A204.1 (cell line): ENCODE results near the gene DTX1.

Source experiments
- FAIRE-seq: peaks from 2 replicates; lab custom pipeline; 2012; peaks lifted over from hg19 to GRCh38; lab: Jason Lieb, UNC

DTX1 gene

DNA sequence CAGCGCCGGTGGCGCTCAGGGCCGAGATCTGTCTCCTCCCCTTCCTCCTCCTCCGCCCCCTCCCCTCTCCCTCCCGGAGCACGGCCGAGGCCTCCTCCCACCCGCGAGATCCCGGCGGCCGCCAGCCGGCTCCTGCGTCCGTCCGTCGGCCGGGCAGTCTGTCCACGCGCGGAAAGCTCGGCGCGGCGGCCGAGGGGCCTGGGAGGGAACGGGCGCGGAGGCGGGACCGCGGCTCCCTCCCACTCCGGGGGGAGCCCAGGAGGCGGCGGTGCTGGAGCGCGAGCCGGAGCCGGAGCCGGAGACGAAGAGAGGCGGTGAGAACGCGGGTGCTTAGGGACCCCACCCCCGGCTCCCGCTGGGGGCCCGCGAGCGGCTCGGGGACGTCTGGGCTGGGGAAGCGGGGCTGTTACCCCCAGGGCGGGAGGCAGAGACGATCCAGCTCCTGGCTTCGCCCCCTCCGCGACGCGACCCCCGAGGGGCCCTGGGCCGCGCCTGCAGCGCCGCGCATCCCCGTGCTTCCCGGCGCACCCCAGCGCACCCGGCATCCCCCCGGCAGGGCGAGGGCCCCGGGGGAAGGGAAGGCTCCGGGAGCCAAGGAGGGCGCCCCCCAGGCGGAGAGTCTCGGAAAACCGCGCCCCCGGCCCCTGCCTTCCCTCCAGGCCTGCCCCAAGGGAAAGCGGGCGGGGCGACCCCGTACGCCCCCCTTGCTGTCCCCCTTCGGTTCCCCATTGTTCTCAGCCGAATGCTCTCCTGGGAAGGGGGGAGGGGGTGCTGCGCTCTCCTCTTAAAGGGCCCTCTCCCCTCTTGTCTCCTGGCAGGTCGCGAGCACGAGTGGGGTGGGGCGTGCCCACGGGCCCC lies at the start of gene DTX1:
Gene DTX1 (plus strand): TSS at position 100 of the 858 bp plus-strand sequence. CDS start 1,463 bp downstream, outside the sequence.
- no peak for FAIRE-seq

GRCh38 chr12:113007166-113007565 lies 49.4 kb upstream of the DTX1 start:
- FAIRE-seq: no peak

DNA sequence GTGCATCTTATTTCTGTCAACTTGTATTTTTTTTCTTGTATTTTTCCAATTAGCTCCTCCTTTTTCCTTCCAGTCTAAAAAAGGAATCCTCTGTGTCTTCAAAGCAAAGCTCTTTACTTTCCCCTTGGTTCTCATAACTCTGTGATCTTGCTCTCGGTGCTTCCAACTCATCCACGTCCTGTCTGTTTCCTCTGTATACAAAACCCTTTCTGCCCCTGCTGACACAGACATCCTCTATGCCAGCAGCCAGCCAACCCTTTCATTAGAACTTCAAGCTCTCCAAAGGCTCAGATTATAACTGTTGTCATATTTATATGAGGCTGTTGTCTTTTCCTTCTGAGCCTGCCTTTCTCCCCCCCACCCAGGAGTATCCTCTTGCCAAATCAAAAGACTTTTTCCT lies 45.8 kb upstream of the DTX1 start:
- FAIRE-seq: no peak

DNA sequence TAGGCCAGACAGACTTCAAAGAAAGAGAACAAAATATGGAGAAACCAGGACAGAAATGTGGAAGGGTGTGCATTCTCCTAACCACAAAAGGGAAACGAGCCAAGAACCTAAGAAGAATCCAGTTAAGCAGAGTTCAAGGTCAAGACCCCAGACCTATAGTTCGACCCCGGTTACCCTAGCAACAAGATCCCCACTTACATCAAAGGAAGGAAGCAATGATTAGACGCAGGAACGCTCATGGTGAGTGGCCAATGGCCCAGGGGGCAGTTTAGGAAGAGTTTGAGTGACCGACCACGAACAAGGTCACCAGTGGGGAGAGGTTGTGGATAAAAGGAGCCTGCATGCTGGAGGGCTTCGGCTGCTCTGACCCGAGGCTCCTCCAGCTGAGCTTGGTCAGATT lies 42.0 kb upstream of the DTX1 start:
- no peak for FAIRE-seq

- no peak for FAIRE-seq
Observed at GRCh38 chr12:113016796-113017195, 39.7 kb upstream of the DTX1 start.

GRCh38 chr12:113019025-113019424 lies 37.5 kb upstream of the DTX1 start:
- no peak for FAIRE-seq

- no peak for FAIRE-seq
Observed at GRCh38 chr12:113021500-113021899, 35.0 kb upstream of the DTX1 start.

DNA sequence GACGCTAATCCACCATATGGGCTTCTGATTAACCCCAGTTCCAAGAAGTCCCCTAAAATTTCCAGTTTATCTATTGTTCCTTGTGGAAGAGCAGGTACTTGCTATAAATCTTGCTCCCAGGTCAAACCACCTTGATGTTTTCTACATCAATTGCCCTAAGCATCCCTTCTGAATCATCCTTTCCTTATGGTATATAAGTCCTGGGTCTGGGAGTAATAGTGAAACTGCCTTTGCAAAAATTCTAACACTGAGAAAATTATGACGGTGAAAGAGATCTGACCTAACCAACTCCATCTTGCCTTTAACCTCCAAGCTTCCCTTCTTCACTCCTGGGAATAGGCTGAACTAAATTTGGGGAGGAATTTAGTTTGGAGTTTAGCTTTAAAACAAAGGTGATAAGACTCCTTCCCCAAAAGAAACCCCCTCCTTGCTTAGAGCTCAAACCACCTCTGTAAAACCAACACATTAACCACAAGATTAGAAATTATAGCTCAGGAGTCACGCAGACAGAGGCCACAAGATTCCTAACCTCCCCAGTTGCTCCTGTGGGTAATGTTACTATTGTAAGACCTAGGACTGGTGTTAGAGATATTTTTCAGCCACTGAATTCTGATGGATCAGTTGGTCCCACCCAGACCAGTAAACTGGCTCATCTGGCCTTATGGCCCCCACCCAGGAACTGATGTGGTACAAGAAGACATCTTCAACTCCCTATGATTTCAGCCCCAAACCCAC lies 33.8 kb upstream of the DTX1 start:
- FAIRE-seq: no peak

- no peak for FAIRE-seq
Observed at GRCh38 chr12:113027726-113028125, 28.8 kb upstream of the DTX1 start.

- peak; percentile 82 for FAIRE-seq
Observed at GRCh38 chr12:113030875-113031525, 25.5 kb upstream of the DTX1 start.

DNA sequence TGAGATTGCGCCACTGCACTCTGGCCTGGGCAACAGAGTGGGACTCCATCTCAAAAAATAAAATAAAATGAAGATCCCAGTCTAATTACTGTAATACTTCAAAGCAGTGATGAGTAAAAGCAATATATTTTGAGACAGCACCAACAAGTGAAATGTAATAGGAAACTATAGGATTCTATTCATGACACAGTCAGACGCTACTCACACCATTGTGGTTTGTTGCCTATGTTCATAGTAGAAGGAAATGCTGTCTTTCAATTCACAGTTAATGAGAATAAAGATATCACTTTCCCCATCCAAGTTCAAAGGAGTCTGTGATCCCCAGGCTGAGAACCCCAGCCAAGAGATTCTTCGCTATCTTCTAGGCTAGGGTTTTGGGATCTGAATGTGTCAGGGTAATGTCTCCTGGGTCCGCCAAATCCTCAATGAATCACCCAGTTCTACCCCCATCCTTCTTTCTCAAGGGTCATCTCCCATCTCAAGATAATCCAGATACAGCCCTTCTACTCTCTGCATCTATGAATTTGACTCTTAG lies 16.6 kb upstream of the DTX1 start:
- FAIRE-seq: no peak

DNA sequence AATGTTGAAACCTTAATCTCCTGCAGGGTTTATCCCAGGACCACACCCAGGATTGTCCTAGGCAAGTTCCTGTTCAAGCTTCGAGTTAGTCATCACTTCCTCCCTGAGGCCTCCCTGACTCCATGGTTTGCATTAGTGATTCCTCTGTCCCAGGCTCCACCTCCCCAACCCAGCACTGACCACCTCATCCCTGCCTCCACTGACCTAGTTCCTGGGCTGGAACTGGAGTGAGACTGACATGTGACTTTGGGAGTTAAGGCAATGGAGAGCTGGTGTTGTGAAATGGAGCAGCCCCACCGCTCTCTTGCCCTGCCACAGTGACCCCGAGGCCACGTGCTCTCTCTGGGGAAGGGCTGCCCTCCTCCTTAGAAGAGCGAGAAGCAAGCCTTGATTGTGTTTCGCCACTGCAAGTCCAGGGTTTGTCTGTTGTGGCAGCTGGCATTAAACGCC lies 15.8 kb upstream of the DTX1 start:
- no peak for FAIRE-seq

DNA sequence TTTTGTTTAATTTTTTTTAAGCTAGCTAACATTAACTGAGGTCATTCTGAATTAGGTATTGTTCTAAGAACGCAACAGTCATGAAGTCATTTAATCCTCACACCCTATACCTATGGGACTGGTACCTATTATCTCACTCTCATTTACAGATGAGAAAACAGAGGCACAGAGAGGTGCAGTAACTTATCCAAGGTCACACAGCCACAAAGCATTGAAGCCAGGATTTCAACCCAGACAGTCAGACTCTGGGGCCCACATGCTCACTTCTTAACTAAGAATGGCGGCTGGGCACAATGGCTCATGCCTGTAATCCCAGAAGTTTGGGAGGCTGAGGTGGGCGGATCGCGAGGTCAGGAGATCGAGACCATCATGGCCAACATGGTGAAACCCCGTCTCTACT lies 15.0 kb upstream of the DTX1 start:
- no peak for FAIRE-seq

- no peak for FAIRE-seq
Observed at GRCh38 chr12:113043240-113043639, 13.3 kb upstream of the DTX1 start.

GRCh38 chr12:113044516-113044915 lies 12.0 kb upstream of the DTX1 start:
- no peak for FAIRE-seq

DNA sequence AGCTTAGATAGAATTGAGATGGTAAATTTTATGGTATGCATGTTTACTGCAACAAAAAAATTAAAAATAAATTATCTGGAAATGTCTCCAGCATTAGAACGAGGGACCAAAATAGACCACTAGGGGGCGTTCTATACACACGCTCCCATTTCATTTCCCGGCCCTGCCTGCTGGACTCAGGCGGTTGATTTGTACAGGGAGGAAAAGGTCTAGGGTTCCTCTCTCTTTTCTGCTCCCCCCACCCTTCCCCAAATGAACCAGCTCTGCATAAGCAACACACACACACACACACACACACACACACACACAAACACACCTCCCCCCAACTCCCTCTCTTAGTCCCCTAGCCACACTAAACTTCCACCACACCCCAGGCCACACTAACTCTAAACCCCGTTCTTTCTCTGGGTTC lies 7.8 kb upstream of the DTX1 start:
- FAIRE-seq: peak; percentile 68

DNA sequence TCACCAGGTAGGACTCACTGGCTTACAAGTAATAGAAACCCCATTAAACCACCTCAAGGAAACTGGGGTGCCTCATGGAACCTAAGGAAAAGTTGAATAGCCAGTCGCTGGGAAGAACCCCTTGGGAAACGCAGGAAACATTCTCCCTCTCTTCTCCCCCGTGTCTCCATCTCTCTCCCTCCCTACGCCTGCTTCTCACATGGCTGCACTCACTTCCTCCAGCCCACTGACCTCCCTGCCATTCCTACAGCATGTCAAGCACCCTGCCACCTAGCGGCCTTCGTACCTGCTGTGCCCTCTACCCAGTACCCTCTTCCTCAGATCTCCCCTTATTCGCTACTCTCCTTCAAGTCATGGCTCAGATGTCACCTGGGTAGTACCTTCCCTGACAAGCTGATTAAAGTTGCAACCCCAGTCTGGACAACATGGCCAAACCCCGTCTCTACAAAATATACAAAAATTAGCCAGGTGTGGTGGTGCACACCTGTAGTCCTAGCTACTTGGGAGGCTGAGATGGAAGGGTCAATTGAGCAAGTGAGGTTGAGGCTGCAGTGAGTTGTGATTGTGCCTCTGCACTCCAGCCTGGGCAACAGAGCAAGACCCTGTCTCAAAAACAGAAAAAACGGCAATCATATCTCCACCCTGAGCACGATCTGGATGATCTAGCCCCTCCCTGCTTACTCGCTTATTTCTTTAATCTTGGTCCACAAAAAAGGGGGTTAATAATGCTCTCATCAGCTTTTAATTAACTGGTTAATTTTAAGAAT lies 6.4 kb upstream of the DTX1 start:
- FAIRE-seq: no peak

DNA sequence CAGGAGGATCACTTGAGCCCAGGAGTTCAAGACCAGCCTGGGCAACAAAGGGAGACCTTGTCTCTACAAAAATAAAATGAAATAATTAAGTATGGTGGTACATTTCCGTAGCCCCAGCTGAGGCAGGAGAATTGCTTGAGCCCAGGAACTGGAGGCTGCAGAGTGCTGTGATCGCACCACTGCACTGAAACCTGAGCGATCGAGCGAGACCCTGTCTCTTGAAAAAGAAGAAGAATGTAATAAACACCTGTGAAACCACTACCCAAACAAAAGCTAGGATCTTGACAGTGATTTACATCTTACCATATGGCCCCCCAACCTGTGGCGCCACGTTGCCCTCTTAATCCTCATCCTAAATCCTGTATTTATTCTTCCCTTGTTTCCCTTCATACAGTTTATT lies 5.7 kb upstream of the DTX1 start:
- FAIRE-seq: no peak

DNA sequence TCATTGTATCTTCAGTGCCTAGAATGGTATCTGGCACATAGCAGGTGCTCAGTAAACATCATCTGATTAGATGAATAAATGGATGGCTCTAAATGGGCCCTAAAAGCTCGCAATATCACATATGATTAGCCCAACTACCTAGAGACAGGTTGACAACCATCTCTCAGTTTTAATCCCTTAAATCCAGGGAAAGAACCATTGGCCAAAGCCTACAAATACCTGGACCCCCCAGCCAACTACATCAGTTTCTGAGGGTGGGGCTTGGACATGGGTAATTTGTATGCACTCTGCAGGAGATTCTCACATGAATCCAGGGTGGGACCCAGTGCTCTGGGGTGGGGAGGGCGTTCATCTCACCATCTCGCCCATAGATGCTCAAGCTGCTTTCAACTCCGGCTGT lies 4.8 kb upstream of the DTX1 start:
- no peak for FAIRE-seq

GRCh38 chr12:113052326-113052725 lies 4.2 kb upstream of the DTX1 start:
- FAIRE-seq: no peak

GRCh38 chr12:113054948-113055486 lies 1.5 kb upstream of the DTX1 start:
- no peak for FAIRE-seq
